Thyroid gland (tissue), 4 donors: ENCODE results near the gene CCDC172. TPM values are rescaled to one million over a fixed set of nuclear protein-coding genes. Genes with fewer than 3 reads are reported as not detected.

Experiments
- DNase-seq, 2 donors: peaks; one replicate each; pipeline ENCODE4 v3.0.0-alpha.2; 2019
- H3K27ac ChIP-seq, 3 donors: fragments of 200-600 bp; sonication (generic); 1 replicate in 2 of 3; 2 replicates in 1 of 3; pipeline ENCODE4 v1.5.1; 2016 to 2019; ENCODE audit warnings: mild to moderate bottlenecking in 1 of 3, moderate library complexity in 1 of 3
- H3K27me3 ChIP-seq: fragments of 200-600 bp; sonication (generic); one replicate; pipeline ENCODE4 v1.5.1; 2019
- H3K36me3 ChIP-seq, 2 donors: fragments of 200-600 bp; sonication (generic); one replicate each; pipeline ENCODE4 v1.5.1; 2016 to 2019
- H3K4me1 ChIP-seq, 2 donors: fragments of 200-600 bp; sonication (generic); one replicate each; pipeline ENCODE4 v1.5.1; 2017 to 2019
- H3K4me3 ChIP-seq, 3 donors: fragments of 200-600 bp; sonication (generic); replicated peaks in 1 of 3; 1 replicate in 2 of 3; 2 replicates in 1 of 3; pipeline ENCODE4 v1.5.1; 2016; ENCODE audit warnings: mild to moderate bottlenecking in 1 of 3
- H3K9me3 ChIP-seq: fragments of 200-600 bp; sonication (generic); one replicate; pipeline ENCODE4 v1.5.1; 2017
- POLR2A ChIP-seq, 2 donors: fragments of 450-650 bp; IDR thresholded peaks; one replicate each; pipeline ENCODE4 v1.6.1; 2017; ENCODE audit warnings: antibody characterized with exemption in 2 of 2, mild to moderate bottlenecking in 2 of 2, moderate library complexity in 1 of 2
- WGBS, 2 donors: methylation state at CpG; one replicate each; pipeline ENCODE4 v1.1.5; 2017; 5-methylcytosine and 5-hydroxymethylcytosine counted together
- intact Hi-C: fragments of 100-400 bp; cut with DNase I; formaldehyde crosslinking; loops from one replicate; pipeline ENCODE4 v1.15.1; 2023
- total RNA-seq, 4 donors: library from RNA; depleted of rRNA; stranded (reverse); fragments of >200 nt; gene quantifications; one replicate each; pipeline ENCODE4 v1.2.3, GENCODE V29; 2016
- TF ChIP-seq, protein P1 (sequence below), 6 experiments: fragments of 200-600 bp in 3 of 6; fragments of 450-650 bp in 3 of 6; sonication (generic) in 3 of 6; IDR thresholded peaks; one replicate each; pipeline ENCODE4 v1.5.1; 2016 to 2019; ENCODE audit warnings: antibody characterized with exemption in 6 of 6, mild to moderate bottlenecking in 2 of 6, inconsistent platforms in 1 of 6, moderate library complexity in 1 of 6

Gene CCDC172
- total RNA-seq, 4 donors from 2014 or later, result not detected

DNA sequence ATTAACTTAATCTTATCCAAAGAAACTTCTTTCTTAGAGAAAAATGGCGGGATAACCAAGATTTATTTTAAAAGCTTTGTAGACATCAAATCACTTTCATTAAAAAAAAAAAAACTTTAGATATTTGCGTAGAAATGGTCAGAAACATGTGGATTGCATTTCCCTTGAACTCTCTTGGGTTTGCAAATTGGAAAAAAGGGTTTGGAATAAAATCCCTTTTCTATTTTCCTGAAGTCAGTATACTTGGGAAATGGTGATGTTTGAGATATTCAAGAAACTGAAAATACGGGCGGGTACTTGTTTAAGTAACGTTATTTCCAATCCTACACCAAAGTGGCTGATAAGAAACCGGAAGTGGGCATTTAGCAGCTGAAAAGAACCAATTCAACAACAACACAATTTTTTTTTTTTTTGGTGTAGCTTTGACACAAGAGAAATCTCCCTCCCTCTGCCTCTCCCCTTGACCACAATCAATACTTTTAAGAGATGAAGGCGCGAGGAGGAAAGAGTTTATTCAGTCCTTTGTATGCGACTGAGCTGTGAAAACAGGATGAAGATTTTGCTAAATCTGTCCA, 37.5 kb upstream of the CCDC172 start:
- TF ChIP-seq, protein P1, sequence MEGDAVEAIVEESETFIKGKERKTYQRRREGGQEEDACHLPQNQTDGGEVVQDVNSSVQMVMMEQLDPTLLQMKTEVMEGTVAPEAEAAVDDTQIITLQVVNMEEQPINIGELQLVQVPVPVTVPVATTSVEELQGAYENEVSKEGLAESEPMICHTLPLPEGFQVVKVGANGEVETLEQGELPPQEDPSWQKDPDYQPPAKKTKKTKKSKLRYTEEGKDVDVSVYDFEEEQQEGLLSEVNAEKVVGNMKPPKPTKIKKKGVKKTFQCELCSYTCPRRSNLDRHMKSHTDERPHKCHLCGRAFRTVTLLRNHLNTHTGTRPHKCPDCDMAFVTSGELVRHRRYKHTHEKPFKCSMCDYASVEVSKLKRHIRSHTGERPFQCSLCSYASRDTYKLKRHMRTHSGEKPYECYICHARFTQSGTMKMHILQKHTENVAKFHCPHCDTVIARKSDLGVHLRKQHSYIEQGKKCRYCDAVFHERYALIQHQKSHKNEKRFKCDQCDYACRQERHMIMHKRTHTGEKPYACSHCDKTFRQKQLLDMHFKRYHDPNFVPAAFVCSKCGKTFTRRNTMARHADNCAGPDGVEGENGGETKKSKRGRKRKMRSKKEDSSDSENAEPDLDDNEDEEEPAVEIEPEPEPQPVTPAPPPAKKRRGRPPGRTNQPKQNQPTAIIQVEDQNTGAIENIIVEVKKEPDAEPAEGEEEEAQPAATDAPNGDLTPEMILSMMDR (IDR thresholded peaks at IDR 0.05), result no peak
- no peak for TF ChIP-seq POLR2A (IDR thresholded peaks at IDR 0.05)
- intact Hi-C loops, result loop anchor here (5.0 to 10.0 kb wide), 2 partner anchors 484 to 582 kb away; no protein-coding TSS in a partner anchor
- 57 to 61% methylated on average over 9 of the region's 9 CpGs for WGBS, 2 donors

DNA sequence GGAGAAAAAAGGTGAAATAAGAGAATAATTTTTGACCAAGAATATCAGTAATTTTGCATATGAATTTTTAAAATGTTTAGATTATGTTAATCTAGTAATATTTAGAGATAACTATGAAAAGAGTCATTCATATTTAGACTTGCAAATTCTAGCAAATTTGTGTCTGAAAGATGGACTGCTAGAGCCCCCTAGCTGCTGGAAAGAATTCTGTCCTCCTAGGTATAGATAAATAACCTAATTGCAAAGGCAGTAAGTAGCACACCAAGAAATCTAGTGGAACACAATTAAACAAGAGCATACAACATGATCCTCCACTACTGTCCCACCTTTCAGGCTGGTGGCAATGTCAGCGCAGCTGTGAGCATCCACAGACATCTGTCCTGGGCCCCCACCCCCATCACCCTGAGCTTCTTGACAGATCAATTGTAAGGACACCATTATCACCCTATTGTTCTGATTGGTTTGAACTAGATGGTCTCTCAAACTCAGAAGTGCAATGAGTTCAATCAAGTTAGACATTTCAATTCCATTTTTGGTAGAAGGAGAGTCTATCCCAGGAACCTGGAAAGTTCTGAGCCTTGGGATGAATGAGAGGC, 36.2 kb upstream of the CCDC172 start:
- WGBS, 2 donors, result 8 to 29% methylated on average over 1 of the region's 1 CpG

More for the DNA sequence above, 37.5 kb upstream of the CCDC172 start:
- Histone ChIP-seq H3K9me3 (no peaks in the 10 kb centered on the region), H3K27ac (no peak overlapping the region), H3K4me1 (no peaks in the 10 kb centered on the region), H3K4me3 (no peak overlapping the region), H3K36me3 (no peaks in the 10 kb centered on the region), H3K27me3 (no peaks in the 10 kb centered on the region)
- DNase-seq, result no peak

DNA sequence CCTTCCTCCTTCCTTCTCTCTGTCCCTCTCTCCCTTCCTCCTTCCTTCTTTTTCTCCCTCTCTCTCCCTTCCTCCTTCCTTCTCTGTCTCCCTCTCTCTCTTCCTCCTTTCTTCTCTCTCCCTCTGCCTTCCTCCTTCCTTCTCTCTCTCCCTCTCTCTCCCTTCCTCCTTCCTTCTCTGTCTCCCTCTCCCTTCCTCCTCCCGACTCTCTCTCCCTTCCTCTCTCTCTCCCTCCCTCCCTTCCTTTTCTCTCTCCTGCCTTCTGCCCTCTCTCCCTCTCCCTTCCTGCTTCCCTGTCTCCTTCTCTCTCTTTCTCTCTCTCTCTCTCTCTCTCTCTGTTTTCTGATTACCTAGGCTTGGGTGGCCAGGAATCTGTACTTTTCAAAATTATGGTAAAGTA, 34.6 kb upstream of the CCDC172 start:
- no peaks in the 10 kb centered on the region for H3K27me3 ChIP-seq
- 45 to 64% methylated on average over 1 of the region's 1 CpG for WGBS, 2 donors
- no peak overlapping the region for H3K4me3 ChIP-seq
- H3K4me1 ChIP-seq, result no peaks in the 10 kb centered on the region
- TF ChIP-seq POLR2A (IDR thresholded peaks at IDR 0.05), result no peak
- TF ChIP-seq, protein P1 (IDR thresholded peaks at IDR 0.05), result no peak
- H3K9me3 ChIP-seq, result no peaks in the 10 kb centered on the region
- no peak overlapping the region for H3K27ac ChIP-seq
- H3K36me3 ChIP-seq, result no peaks in the 10 kb centered on the region
- intact Hi-C loops, result loop anchor here (5.0 to 10.0 kb wide), 2 partner anchors 487 to 585 kb away; no protein-coding TSS in a partner anchor
- no peak for DNase-seq

More for the DNA sequence above, 36.2 kb upstream of the CCDC172 start:
- Histone ChIP-seq H3K27me3 (no peaks in the 10 kb centered on the region), H3K27ac (no peak overlapping the region), H3K36me3 (no peaks in the 10 kb centered on the region), H3K4me1 (no peaks in the 10 kb centered on the region), H3K4me3 (no peak overlapping the region), H3K9me3 (no peaks in the 10 kb centered on the region)
- TF ChIP-seq POLR2A (IDR thresholded peaks at IDR 0.05), result no peak
- TF ChIP-seq, protein P1 (IDR thresholded peaks at IDR 0.05), result peak in 5 of 6 experiments; percentile 46 to 85 (median 69)
- DNase-seq, result peak; percentile 34 to 46
- intact Hi-C loops, result loop anchor here (5.0 to 10.0 kb wide), 2 partner anchors 486 to 583 kb away; no protein-coding TSS in a partner anchor

DNA sequence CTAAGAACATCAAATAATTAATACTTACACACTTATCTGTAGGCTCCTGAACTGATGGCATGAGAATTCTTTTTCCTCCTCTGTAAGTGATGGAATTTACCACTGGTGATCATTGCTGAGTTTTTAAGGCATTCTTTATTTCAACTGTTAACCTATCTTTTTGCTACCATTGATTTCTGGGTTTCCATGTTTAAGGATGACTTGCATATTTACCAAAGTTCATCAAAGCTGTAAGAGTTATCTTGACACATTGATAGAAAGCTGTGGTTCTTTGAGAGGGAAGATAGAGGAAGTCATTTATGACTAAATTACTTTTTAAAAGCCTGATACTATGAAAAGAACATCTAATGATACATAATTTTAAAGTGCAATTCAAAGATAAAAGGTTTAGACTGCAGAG, 31.8 kb upstream of the CCDC172 start:
- DNase-seq, result no peak
- no peak overlapping the region for H3K27ac ChIP-seq
- H3K4me1 ChIP-seq, result no peaks in the 10 kb centered on the region
- H3K4me3 ChIP-seq, result no peak overlapping the region
- H3K27me3 ChIP-seq, result no peaks in the 10 kb centered on the region
- no peaks in the 10 kb centered on the region for H3K9me3 ChIP-seq
- intact Hi-C loops, result no loop called here
- H3K36me3 ChIP-seq, result no peaks in the 10 kb centered on the region
- TF ChIP-seq POLR2A (IDR thresholded peaks at IDR 0.05), result no peak
- TF ChIP-seq, protein P1 (IDR thresholded peaks at IDR 0.05), result no peak

DNA sequence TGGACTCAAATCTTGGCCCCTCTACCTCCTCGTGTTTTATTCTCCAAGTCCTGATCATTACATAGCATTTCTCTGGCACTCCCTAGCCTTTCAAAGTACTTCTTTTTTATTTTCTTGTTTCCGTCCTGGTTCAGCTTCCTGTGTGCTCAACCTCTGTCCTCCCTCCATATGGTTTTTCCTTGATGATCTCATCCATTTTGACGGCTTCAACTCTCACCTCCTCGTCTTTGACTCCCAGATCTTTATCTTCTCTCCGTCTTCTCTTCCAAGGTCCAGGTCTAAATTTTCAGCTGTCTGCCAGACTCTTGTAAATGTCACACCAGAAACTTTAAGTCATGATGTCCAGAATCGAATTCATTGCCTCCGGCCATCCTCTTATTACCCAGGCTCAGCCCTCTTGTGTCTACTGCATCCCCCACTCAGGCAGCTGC, 27.9 kb upstream of the CCDC172 start:
- 75 to 77% methylated on average over 7 of the region's 7 CpGs for WGBS, 2 donors
- intact Hi-C loops, result no loop called here
- no peak overlapping the region for H3K27ac ChIP-seq
- no peak for DNase-seq
- H3K4me1 ChIP-seq, result no peaks in the 10 kb centered on the region
- no peak for TF ChIP-seq POLR2A (IDR thresholded peaks at IDR 0.05)
- TF ChIP-seq, protein P1 (IDR thresholded peaks at IDR 0.05), result no peak
- H3K9me3 ChIP-seq, result no peaks in the 10 kb centered on the region
- H3K36me3 ChIP-seq, result no peaks in the 10 kb centered on the region
- no peak overlapping the region for H3K4me3 ChIP-seq
- H3K27me3 ChIP-seq, result no peaks in the 10 kb centered on the region
